RKO (cell line): ENCODE data around the gene AK8.
"Not testable (repeated sequence)": the region's sequence is repeated elsewhere in the genome, so short reads cannot be mapped to it uniquely, and the experiment has no call there.

ENCODE experiments used
- DNase-seq: peaks from one replicate; pipeline ENCODE4 v3.0.0-alpha.2; 2016; ENCODE audit warnings: low spot score

Gene AK8

DNA sequence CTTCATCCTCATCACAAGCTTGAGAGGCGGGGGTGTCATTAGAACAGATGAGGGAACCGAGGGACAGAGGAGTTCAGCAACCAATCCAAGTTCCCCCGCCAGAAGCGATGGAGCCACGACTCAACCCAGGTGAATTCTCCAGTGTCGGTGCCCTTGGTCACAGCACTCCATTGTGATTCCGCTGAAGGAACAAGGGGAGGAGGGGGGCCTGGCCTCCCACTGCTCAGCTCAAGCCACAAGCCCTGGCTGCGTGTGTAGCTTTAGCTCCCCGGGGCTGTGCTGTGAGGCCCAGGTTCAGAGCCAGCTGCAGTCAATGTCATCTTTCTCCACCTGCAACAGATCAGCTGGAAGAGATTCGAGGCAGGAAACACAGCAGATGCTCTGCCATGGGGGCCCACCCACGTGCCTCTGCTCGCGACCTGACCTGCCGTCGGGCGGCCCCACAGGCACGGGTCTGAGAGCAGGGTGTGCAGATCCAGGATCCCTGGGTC, 135.2 kb downstream of the AK8 start:
- no peak for DNase-seq

DNA sequence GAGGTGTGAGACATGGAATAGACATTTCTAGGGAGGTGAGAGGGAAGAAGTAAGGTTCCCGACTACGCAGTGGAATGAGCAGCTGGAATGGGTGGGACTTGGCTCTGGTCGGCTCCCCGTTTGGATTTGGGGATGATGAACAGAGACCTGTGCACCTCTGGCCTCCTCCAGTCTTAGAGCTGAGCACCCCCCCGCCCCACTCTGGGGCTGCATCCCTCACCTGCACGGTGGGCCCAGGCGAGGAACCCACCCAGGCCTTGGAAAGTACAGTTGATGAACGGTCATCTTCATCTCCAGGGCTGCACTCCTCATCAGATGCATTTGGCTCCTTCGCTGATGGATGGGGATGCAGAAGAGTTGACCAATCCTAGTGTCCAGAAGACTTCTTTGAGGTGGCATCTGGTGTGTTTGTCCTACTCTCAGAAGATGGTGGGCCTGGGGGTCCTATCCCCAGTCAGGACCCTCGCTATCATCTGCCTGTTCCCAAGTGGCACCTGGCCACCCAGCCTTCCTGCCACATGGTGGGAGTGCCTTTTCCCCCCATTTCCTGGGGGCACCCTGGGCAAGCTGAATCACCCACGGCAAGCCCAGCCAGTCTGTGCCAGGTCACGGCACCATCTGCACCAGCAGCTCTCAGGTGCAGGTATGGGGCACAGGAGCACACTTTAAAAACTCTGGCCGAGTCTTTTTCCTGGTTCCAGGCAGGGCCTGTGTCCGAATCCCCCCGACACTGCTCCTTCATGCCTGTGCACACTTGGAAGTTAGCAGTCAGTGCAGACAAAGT, 137.4 kb downstream of the AK8 start:
- DNase-seq, result no peak

DNA sequence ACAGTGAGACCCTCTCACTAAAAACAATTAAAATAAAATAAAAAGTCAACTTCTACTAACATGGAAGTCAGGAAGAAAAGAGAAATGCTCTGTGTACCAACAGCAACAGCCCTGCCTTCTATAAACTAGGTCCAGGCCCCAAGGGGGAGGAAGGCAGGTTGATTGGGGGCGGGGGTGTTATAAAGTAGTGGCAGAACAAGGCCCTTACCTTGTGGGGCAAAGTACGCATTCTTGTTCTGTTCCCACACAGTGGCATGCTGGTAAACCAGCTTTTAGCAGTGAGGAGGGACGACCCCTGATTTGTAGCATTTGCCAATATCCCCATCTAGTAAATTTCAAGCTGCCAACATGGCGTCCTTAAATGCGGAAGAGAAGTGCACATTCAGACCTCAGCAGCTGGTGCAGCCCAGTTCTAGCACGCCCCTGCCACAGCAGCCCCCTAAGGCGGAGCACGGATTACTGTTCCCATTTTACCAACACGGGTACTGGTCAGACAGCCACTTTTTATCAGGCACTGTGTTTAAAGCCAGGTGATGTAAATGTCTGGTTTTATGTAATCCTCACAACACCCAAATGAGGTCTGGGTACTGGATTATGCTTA, 138.3 kb downstream of the AK8 start:
- DNase-seq, result no peak

DNA sequence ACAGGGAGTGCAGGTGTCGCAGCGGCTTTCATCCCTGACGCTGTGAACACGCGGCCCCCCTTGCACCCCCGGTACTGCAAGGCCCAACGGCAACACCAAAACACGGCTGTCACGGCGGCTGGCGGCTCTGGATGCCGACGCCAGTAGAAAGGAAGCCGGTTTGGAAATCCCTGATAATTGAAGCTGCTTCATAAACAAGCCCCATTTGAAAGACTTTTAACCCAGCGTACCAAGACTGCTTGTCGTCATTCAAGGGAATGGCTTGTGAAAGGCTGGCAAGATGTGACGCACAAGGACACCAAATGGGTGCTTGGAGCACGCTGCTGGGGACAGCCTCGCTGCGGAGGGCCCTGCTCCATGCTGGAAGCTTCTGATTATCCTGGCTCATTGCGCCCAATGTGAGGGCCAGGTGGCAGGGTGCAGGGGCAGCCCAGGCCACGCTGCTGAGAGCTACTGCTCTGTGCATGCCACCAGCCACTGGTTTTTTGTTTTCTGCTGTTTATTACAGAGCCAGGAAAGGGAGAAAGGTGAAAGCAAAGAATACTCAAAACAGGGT, 144.7 kb downstream of the AK8 start:
- no peak for DNase-seq

DNA sequence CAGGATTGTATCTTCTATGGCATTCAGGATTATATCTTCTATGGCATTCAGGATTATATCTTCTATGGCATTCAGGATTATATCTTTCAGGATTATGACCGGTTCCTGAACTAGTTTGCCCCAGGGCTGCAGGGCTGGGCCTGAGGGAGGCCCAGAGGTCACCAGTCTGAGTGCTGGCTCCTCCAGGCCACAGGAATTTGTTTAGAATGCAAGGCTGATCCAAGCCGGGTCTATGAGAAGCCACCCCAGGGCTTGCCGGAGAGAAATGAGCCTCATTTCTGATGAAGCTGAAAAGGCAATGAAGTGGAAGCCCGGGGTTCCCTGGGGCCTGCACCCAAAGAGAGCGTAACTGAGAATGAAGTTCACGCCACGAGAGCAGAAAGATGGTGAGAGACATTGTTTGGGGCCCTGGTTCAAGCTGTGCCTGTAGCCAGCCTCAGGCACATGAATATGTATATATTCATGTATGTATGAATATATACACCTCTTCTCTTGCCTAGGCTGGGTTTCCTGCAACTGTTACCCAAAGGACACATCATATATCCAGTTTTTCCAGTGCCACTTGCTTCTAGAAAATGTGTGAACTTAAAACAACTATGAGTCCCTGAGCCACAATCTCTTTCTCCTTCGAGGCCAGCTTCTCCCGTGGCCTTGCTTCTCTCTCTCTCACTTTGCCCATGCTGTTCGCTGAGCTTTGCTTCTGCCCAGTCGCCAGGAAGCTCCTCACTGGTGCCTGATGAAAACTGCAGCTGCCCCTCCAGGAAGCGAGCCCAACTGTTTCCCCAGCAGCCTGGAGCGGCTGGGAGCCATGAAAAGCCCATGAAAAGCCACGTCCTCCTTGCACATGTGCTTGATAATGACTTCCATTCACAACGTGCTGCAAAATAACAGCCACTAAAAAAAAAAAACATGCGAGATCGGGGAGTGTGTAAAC, 145.5 kb downstream of the AK8 start:
- DNase-seq, result no peak

DNA sequence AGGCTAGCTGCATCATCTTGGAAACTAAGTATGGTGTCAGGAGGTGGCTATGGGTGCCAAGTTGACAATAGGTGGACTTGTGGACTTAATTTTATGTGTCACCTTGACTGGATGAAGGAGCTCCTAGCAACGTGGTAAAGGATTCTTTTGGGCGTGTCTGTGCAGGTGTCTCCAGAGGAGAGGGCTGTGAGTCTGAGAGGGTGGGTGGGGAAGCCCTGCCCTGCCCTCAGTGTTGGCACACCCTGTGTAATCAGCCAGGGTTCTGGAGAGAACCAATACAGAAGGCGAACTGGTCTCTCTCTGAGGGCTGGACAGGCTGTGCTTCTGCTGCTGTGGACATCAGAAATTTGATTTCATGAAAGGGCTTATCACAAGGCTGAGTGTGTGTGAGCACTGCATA, 146.9 kb downstream of the AK8 start:
- no peak for DNase-seq

DNA sequence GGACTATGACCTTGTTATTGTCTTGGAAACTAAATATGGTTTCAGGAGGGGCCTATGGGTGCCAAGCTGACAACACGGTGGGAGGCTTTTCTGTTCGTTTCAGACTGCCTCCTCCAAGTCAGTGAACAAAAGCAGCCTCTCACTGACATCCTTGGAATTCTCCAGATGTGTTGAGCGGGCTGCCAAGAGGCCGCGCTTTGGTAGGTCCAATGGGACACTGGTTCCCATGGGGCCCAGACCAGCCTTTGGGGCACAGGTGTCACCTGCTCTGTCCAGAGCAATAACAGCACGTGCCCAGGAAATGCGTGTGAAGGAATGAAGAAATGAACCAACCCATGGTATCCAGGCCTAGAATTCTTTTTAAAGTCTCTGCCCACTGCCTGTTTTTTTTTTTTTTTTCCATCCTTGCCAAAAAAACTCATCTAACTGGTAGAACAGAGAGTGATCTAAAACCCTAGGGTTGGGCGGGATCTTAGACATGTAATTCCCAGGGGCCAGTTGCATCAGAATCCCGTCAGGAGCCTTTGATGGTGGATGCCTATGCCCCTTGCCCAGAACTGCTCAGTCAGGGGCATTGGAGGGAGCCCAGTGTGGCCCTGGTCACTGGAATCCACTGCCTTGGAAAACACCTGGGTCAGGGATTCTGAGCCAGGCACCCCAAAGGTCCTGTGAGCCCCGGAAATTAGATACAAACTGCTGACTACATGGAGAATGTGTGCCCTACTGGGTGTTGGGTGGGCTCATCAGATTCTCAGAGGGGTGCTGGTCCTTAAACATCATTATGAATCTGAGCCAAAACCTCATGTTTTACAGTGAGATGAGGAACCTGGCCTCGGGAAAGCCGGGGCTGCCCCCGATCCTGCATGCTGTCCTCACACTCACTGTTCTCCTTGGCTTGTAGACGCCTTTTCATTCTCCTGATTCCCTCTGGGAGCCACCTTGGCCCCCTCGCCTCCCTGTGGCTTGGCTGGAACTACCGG, 147.7 kb downstream of the AK8 start:
- no peak for DNase-seq

DNA sequence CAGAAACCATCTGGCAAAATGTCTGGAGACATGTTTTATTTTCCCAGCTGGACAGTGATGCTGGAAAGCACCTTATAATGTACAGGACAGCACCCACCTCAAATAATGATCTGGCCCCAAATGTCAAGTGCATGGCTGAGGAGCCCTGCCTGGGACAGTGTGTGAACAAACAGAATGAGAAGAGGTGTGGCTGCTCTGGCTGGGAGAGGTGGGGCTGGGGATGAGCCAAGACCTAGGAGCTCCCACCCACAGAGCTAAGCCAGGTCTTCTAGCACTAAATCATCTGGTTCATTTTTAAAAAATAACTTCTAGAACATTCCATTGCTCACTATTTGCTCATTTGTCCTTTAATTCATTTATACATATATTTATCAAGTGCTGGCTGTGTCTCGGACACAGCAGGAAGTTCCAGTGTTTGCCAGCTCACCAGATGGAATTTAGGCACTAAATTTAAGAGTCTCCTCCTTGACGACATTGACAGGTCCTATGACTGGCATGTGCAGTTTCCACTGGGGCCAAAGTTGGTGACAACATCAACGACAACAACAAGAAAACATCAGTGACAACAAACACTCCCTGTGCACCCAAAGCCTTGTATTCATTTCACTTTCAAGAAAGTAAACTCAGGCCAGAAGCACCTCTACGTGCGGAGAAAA, 148.7 kb downstream of the AK8 start:
- DNase-seq, result no peak

DNA sequence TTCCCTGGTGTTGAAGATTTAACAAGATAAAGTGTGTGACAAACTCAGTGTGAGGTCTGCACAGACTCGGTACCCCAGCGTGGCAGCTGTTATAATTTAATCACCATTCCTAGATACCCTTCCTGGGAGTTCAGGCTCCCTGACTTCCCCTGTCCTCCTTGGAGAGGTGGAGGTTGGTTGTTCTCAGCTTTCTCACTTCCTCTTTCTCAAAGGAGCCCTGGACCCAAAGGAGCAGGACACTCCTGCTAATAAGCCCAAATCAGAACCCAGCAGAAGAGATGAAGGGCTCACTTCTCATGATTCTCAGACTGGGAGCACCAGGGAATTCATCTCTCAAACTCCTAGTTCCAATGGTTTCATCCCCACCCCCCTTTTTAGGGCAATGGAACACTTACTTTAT, 149.6 kb downstream of the AK8 start:
- DNase-seq, result no peak

DNA sequence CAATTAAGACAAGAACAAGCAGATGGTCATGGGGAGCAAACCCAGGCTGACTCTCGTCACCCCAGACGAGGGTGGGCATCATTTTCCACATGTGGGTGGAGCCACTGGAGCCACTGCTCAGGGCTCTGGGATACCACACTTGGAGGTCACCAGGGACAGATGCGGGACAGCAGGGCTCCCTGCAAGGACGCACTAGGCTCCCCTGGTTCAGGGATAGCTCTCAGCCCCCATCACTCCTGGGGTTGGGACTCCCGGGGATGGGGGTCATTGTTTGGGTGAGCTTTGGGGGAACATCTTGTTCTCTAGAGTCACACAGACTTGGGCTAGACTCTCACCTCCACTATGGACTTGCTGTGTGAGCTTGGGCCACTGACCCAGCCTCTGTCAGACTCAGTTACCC, 150.0 kb downstream of the AK8 start:
- DNase-seq, result no peak

DNA sequence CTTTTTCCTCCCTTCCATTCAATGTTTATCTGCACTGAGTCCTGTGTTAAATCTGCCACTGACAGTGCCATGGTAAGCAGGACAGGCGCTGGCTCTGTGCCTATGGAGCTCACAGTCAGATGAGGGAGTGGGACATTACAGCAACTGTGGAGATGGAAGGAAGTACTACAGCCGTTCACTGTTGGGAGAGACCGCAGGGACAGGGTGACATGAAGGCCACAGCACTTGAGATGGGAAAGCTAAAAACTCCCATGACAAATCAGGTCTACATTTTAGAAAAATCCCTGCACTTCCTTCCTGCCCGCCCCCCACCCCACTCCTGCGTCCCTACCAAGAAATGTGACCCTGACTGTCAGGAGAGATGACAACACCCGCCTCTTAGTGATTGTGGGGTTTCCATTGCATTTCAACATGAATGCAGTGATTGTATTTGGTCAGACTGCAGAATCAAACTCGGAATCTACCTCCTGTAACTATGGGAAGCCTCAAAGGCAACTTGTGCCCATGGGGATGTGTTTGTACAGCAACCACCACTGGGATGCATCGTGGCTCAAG, 151.4 kb downstream of the AK8 start:
- DNase-seq, result no peak

DNA sequence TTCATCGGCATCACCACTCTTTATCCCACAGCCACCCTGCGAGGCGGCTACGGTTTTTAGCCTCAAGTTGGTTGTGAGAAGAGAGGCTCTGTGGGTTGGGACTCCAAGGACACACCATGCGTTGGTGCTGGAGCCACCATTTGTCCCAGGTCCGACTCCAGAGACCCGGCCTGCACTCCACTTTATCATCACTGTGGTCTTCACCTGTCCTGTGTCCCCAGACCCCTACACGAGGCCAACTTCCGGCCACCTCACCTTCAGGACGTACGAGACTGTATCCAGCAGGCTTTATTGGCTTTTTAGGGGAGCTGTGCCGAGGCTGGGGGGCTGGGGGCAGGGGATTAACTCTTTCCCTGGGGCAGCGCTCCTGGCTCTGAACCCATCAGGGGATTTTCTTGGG, 152.8 kb downstream of the AK8 start:
- no peak for DNase-seq

DNA sequence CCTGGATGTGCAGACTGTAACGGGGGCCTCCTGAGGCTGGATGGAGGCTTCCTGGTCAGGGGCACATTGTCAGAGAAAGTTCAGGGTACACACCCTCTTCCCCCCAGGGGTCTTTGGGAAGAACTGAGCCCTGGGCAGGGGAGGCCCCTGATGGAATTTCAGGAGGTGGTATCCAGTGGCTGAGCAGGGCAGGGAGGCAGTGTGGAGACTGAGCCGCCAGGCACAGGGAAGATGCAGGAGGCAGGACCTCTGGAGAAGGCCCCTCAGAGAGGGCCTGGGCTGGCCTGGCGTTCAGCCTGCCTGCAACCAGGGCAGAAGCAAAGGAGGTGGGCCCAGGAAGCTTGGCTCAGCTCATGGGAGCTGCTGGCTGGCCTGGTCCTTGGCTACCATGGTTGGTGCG, 154.3 kb downstream of the AK8 start:
- no peak for DNase-seq

DNA sequence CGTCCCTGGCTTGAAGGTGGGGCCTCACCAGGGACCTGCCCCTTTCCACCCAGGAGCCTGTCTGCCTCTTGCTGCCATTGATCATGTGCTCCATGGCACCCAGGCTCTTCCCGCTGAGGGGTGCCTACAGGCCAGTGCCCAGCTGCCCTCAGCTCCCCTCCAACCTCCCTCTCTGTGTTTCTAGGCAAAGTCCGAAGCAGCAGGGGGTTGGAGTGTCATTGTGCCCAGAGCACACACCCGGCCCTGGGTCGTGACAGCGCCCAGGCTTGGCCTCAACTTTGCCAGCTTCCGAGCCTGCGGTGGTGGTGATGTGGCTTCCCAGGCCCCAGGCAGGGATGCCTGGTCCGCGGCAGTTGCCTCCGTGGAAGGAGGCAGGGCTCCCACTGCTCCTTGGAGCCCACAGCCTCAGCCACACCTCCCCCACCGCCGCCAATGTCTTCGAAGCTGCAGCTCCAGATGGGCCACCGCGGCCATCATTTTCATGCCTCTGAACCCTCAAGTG, 155.5 kb downstream of the AK8 start:
- no peak for DNase-seq

DNA sequence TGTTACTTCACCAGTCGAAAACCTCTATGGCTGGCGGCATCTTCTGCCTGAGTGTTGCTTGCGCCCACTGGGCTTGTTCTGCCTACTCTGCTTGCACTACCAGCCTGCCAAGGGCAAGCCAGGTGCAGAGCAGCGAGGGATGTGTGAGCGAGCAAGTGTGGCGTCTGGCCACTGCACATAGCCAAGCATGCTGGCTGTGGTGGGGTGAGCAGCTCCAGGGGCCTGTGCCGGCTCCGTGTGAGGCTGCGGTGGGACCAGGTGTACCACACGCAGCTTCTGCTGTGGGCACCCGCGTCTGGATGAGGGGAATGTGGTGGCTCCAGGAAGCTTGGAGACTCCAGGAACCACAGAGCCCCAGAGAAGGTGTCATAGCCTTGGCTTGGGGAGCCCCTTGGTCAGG, 156.4 kb downstream of the AK8 start:
- no peak for DNase-seq

DNA sequence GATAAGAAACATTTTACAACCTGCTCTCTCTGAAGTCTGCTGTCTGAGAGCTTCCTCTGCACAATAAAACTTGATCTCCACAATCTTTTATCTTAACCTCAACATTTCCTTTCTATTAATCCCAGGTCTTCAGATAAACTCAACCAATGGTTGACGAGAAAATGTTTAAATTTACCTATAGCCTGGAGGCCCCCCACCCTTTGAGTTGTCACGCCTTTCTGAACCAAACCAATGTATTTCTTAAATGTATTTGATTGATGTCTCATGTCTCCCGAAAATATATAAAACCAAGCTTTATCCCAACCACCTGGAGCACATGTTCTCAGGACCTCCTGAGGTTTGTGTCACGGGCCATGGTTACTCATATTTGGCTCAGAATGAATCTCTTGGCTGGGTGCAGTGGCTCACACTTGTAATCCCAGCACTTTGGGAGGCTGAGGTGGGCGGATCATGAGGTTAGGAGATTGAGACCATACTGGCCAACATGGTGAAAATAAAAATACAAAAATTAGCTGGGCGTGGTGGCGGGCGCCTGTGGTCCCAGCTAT, 159.6 kb downstream of the AK8 start:
- DNase-seq, result not testable (repeated sequence)

DNA sequence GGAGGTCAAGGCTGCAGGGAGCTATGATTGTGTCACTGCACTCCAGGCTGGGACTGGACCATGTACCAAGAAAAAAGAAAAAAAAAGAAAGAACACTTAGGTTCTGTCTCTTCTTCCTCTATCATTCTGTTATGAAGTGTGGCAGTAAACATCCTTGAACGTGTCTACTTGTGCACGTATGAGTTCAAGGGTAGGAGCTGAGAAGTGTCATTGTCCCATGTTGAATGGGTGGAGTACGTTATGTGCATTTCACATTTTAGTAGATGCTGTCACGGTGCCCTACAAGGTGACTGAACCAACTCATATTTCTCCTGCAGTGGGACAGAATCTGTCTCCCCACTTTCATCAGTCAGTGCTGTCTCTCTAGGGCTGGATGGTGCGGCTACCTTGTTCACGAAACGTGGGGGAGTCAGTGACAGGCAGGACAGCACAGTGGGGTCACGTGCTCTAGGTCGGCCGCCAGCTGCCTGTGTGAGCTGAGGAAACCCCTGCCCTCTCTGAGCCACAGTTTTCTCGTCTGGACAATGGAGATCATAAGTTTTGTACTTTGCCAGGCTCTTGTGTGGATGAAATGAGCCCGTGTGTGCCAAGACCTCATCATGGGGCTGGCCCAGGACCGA, 160.6 kb downstream of the AK8 start:
- DNase-seq, result no peak

DNA sequence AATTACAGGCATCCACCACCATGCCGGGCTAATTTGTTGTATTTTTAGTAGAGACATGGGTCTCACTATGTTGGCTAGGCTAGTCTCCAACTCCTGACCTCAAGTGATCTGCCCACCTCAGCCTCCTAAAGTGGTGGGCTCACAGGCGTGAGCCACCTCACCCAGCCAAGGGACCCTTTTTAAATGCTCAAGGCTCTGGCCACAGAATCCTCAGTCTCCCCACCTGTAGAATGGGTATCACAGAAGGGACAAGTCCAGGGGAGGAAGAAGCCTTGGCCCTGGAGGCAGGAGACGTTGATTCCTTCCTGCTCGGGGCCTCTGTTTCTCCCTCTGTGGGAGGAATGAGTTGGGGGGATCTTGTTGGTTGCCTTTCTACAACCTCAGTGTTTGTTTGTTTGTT, 162.1 kb downstream of the AK8 start:
- DNase-seq, result no peak

DNA sequence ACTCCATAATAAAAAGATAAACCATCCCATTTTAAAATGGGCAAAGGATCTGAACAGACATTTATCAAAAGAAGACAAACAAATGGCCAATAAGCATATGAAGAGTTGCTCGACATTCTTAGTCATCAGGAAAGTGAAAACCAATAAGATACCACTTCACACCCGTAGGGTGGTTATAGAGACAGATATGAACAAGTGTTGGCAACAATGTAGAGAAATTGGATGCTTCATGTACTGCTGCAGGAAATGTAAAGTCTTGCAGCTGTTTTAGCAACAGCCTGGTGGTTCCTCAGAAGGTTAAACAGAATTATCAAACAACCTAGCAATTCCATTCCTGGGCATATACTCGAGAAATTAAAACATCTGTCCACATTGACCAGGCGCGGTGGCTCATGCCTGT, 165.3 kb downstream of the AK8 start:
- DNase-seq, result no peak
